ENCODE data around the gene ITIH2.
"Not testable (repeated sequence)": the region's sequence is repeated elsewhere in the genome, so short reads cannot be mapped to it uniquely, and the experiment has no call there.

Gene ITIH2

GRCh38 chr10:7697426-7697825, 5.7 kb upstream of the ITIH2 start:
- DNase-seq (ENCODE audit: low read depth) = no peak

- DNase-seq (ENCODE audit: low read depth) = no peak
Measured at GRCh38 chr10:7700577-7701125, 2.5 kb upstream of the ITIH2 start.

- no peak for DNase-seq (ENCODE audit: low read depth)
Measured at GRCh38 chr10:7701158-7701742, 1.9 kb upstream of the ITIH2 start.

GRCh38 chr10:7702288-7702812, 766 bp upstream of the ITIH2 start:
- no peak for DNase-seq (ENCODE audit: low read depth)

- DNase-seq (ENCODE audit: low read depth) = no peak
Measured at GRCh38 chr10:7704071-7705016, 1.2 kb downstream of the ITIH2 start.

GRCh38 chr10:7705341-7705740, 2.2 kb downstream of the ITIH2 start:
- no peak for DNase-seq (ENCODE audit: low read depth)

GRCh38 chr10:7706534-7707073, 3.5 kb downstream of the ITIH2 start:
- DNase-seq (ENCODE audit: low read depth) = no peak

- DNase-seq (ENCODE audit: low read depth) = no peak
Measured at GRCh38 chr10:7707102-7707501, 4.0 kb downstream of the ITIH2 start.

GRCh38 chr10:7707858-7708622, 4.9 kb downstream of the ITIH2 start:
- no peak for DNase-seq (ENCODE audit: low read depth)

- DNase-seq (ENCODE audit: low read depth) = no peak
Measured at GRCh38 chr10:7708832-7709231, 5.7 kb downstream of the ITIH2 start.

GRCh38 chr10:7710446-7710845, 7.3 kb downstream of the ITIH2 start:
- DNase-seq (ENCODE audit: low read depth) = no peak

GRCh38 chr10:7711075-7711474, 8.0 kb downstream of the ITIH2 start:
- DNase-seq (ENCODE audit: low read depth) = not testable (repeated sequence)

- DNase-seq (ENCODE audit: low read depth) = no peak
Measured at GRCh38 chr10:7715515-7715914, 12.4 kb downstream of the ITIH2 start.

GRCh38 chr10:7717767-7718166, 14.7 kb downstream of the ITIH2 start:
- DNase-seq (ENCODE audit: low read depth) = no peak

GRCh38 chr10:7718685-7719084, 15.6 kb downstream of the ITIH2 start:
- DNase-seq (ENCODE audit: low read depth) = no peak

GRCh38 chr10:7720478-7720877, 17.4 kb downstream of the ITIH2 start:
- no peak for DNase-seq (ENCODE audit: low read depth)

- DNase-seq (ENCODE audit: low read depth) = no peak
Measured at GRCh38 chr10:7722927-7723529, 19.9 kb downstream of the ITIH2 start.

GRCh38 chr10:7734821-7735220, 31.7 kb downstream of the ITIH2 start:
- no peak for DNase-seq (ENCODE audit: low read depth)

GRCh38 chr10:7738536-7739407, 35.7 kb downstream of the ITIH2 start:
- DNase-seq (ENCODE audit: low read depth) = no peak

- DNase-seq (ENCODE audit: low read depth) = no peak
Measured at GRCh38 chr10:7744307-7744706, 41.2 kb downstream of the ITIH2 start.
